ENCODE results near the gene VPS35L. TPM values are rescaled to one million over a fixed set of nuclear protein-coding genes. Genes with fewer than 3 reads are reported as not detected.
A peak's percentile ranks its signal among the peaks of the same experiment; 100 is the strongest.

The VPS35L gene
- total and polyA plus RNA-seq, 2 of the 13 experiments (the other 11 are each of a cell fraction or from before 2014, with no cell fraction given), result 1.4 to 1.6 TPM

GRCh38 chr16:19717741-19718623, 162.5 kb downstream of the VPS35L start, which contains the start of the genes IQCK and KNOP1 (continued):
- peak; percentile 93 for TF ChIP-seq POGK (CRISPR knock-in tag; conservative IDR thresholded peaks at IDR 0.05)
- TF ChIP-seq MTF1 (CRISPR knock-in tag; IDR thresholded peaks at IDR 0.05), result no peak; the same call in 1 of the 2 replicates
- TF ChIP-seq ZNF468 (CRISPR knock-in tag; IDR thresholded peaks at IDR 0.05), result 0 out of 2 replicates have a peak, but pooled peaks have one; percentile 53
- TF ChIP-seq SKI (IDR thresholded peaks at IDR 0.05; ENCODE audit: partially characterized antibody), result peak; percentile 61
- TF ChIP-seq ARID3A (IDR thresholded peaks at IDR 0.05; ENCODE audit: low read depth, low read length), result no peak
- TF ChIP-seq ZNF24 (IDR thresholded peaks at IDR 0.05), result no peak
- peak; percentile 44; the same call in 1 of the 2 replicates for TF ChIP-seq ZNF773 (CRISPR knock-in tag; IDR thresholded peaks at IDR 0.05; ENCODE audit: borderline replicate concordance)
- TF ChIP-seq ARID5B (CRISPR knock-in tag; IDR thresholded peaks at IDR 0.05), result peak; percentile 82
- peak; percentile 79; the same call in 1 of the 2 replicates for TF ChIP-seq ZBTB43 (CRISPR knock-in tag; conservative IDR thresholded peaks at IDR 0.05)
- TF ChIP-seq AGO2 (optimal IDR thresholded peaks at IDR 0.05; ENCODE audit: low read depth, low read length), result peak; percentile 75
- no peak for TF ChIP-seq ZNF841 (CRISPR knock-in tag; IDR thresholded peaks at IDR 0.05; ENCODE audit: borderline replicate concordance)
- TF ChIP-seq ZSCAN22 (CRISPR knock-in tag; IDR thresholded peaks at IDR 0.05), result peak; percentile 84
- TF ChIP-seq CENPX (CRISPR knock-in tag; IDR thresholded peaks at IDR 0.05), result no peak
- no peak for TF ChIP-seq HNRNPUL1 (IDR thresholded peaks at IDR 0.05; ENCODE audit: low read depth, low read length)
- TF ChIP-seq NKX3-1 (CRISPR knock-in tag; IDR thresholded peaks at IDR 0.05), result peak; percentile 75; the same call in 1 of the 2 replicates
- TF ChIP-seq ZNF329 (CRISPR knock-in tag; IDR thresholded peaks at IDR 0.05; ENCODE audit: low read depth), result peak; percentile 88; the same call in 1 of the 2 replicates

Data from HepG2 (cell line).